ENCODE measurements around the gene NHS. TPM values are rescaled to one million over a fixed set of nuclear protein-coding genes. Genes with fewer than 3 reads are reported as not detected.

The NHS gene
- total and polyA plus RNA-seq, 11 donors: 0.22 to 3.4 (median 1.1) TPM

DNA sequence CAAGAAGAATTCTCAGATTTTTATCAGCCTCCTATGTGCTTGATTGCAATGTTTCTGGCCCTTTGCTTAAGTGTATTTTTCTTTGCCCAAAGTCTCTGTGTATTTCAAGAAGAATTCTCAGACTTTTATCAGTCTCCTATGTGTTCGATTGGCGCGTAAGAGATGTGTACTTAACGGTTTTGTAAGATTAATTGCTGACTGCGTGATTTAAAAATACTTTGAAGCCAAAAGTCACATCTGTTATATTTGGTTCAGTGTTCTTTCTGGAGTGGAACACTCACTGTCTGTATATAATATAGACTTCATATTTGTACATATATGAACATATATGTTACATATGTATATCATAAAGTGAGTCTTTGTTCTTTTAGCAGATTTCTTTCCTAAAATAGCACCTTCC, 373.7 kb downstream of the NHS start:
- ATAC-seq (no peak), DNase-seq (no peak)
- intact Hi-C loops (cut with DNase I): loop anchor here in 1 of 10 donors (10.0 kb wide), 1 partner anchor 116 kb away; the partner anchor contains the start of gene RAI2
- TF ChIP-seq, protein P1, sequence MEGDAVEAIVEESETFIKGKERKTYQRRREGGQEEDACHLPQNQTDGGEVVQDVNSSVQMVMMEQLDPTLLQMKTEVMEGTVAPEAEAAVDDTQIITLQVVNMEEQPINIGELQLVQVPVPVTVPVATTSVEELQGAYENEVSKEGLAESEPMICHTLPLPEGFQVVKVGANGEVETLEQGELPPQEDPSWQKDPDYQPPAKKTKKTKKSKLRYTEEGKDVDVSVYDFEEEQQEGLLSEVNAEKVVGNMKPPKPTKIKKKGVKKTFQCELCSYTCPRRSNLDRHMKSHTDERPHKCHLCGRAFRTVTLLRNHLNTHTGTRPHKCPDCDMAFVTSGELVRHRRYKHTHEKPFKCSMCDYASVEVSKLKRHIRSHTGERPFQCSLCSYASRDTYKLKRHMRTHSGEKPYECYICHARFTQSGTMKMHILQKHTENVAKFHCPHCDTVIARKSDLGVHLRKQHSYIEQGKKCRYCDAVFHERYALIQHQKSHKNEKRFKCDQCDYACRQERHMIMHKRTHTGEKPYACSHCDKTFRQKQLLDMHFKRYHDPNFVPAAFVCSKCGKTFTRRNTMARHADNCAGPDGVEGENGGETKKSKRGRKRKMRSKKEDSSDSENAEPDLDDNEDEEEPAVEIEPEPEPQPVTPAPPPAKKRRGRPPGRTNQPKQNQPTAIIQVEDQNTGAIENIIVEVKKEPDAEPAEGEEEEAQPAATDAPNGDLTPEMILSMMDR (IDR thresholded peaks at IDR 0.05): no peak
- no peak for TF ChIP-seq POLR2A (IDR thresholded peaks at IDR 0.05)
- Histone ChIP-seq H3K36me3 (peaks cover 0 to 39% (median 23%) of the 10 kb centered on the region in 9 donors), H3K27me3 (peaks cover 0 to 9% (median 0%) of the 10 kb centered on the region in 9 donors), H3K4me3 (no peak overlapping the region), H3K9me3 (no peaks in the 10 kb centered on the region), H3K27ac (no peak overlapping the region), H3K4me1 (peaks cover 0 to 4% (median 0%) of the 10 kb centered on the region in 12 donors)
- 76 to 86% (median 81%) methylated on average over 5 of the region's 5 CpGs for WGBS, 4 donors

DNA sequence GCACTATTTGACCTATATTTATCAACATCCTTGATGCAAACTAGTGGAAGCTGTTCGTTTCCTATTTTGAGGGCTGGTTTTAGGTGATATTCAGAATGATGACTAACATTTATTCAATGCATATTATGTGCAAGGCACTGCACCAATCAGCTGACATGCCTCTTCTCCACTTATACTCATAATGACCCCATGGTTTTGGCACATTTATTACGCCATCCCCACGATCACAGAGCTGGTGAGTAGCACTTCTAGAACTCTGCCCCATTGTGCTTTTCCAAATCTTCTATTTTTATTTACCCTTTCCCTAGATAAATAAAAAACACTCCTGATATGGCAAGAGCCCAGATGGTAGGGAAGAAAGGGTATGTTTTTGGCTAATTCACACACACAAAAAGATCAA, 375.4 kb downstream of the NHS start:
- Histone ChIP-seq H3K27ac (no peak overlapping the region), H3K9me3 (no peaks in the 10 kb centered on the region), H3K27me3 (peaks cover 0 to 9% (median 0%) of the 10 kb centered on the region in 9 donors), H3K4me3 (no peak overlapping the region), H3K36me3 (peaks cover 0 to 49% (median 26%) of the 10 kb centered on the region in 9 donors), H3K4me1 (no peaks in the 10 kb centered on the region)
- DNase-seq (no peak), ATAC-seq (no peak)
- intact Hi-C loops (cut with DNase I): no loop called here
- 67 to 81% (median 72%) methylated on average over 3 of the region's 3 CpGs for WGBS, 4 donors
- TF ChIP-seq POLR2A (IDR thresholded peaks at IDR 0.05): no peak
- TF ChIP-seq, protein P1 (IDR thresholded peaks at IDR 0.05): no peak

DNA sequence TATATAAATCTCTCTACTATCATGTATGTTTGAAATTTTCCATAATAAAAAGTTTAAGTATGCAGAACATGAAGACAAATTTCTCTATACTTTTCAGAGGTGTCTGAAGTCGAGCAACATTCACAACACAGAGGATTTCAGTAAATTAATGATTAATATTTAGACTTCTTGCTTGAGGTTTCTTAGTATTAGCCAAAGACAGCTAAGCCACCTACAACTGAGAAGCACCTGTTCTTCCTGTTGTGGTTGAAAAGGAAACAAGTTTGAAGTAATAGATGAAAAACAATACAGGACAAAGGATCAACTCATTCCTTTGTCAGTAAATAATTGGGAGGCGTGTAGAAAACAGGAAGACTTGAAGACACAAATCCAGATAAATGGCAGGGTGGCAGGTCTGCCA, 383.4 kb downstream of the NHS start:
- ATAC-seq (no peak), DNase-seq (no peak)
- Histone ChIP-seq H3K9me3 (no peaks in the 10 kb centered on the region), H3K27ac (no peak overlapping the region), H3K4me3 (no peak overlapping the region), H3K36me3 (peaks cover 0 to 14% (median 4%) of the 10 kb centered on the region in 9 donors), H3K4me1 (no peaks in the 10 kb centered on the region), H3K27me3 (no peaks in the 10 kb centered on the region)
- intact Hi-C loops (cut with DNase I): no loop called here
- no peak for TF ChIP-seq POLR2A (IDR thresholded peaks at IDR 0.05)
- TF ChIP-seq, protein P1 (IDR thresholded peaks at IDR 0.05): no peak
- WGBS, 4 donors: 63 to 80% (median 68%) methylated on average over 2 of the region's 2 CpGs

DNA sequence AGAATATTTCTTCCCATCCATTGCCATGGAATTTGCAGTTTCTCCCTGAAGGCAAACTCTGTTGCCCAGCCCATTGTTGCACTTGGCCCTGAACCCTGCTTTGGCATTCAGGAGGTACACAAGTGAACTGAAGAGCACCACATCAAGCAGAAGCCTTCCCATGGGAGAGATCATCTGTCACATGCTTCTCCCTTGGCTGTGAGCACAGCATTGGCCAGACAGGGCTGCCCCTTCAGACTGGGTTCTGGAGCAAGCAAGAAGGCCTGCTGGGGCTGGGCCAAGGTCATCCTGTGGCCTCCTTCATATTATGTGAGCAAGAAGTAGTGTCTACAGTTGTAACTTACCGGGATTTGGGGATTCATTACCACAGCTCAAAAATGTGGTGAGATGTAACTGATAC, 385.0 kb downstream of the NHS start:
- Histone ChIP-seq H3K4me3 (no peak overlapping the region), H3K27ac (no peak overlapping the region), H3K27me3 (no peaks in the 10 kb centered on the region), H3K36me3 (no peaks in the 10 kb centered on the region), H3K4me1 (no peaks in the 10 kb centered on the region), H3K9me3 (no peaks in the 10 kb centered on the region)
- ATAC-seq (no peak), DNase-seq (no peak)
- intact Hi-C loops (cut with DNase I): no loop called here
- WGBS, 4 donors: 75 to 93% (median 82%) methylated on average over 1 of the region's 1 CpG
- TF ChIP-seq, protein P1 (IDR thresholded peaks at IDR 0.05): no peak
- no peak for TF ChIP-seq POLR2A (IDR thresholded peaks at IDR 0.05)
